Activated CD8-positive, alpha-beta T cell treated with anti-CD3 and anti-CD28 coated beads, Interleukin-2, amount 10 ng/mL, durations not matched to agents 7 days and 5 days (primary cell): ENCODE measurements around the gene INHBB. TPM values are rescaled to one million over a fixed set of nuclear protein-coding genes. Genes with fewer than 3 reads are reported as not detected.

Experiments used
- ATAC-seq: fragments of 150-1000 bp; cut with Tn5 transposase; one replicate; pipeline ENCODE4 v1.10.0; 2021; ENCODE audit warnings: moderate library complexity
- CTCF ChIA-PET: fragments of 350-600 bp; sonication (Branson Sonifier 250); formaldehyde crosslinking; loops from one replicate; lab custom pipeline; 2021; ENCODE audit warnings: antibody characterized with exemption; lab: Charles Lee
- POLR2A ChIA-PET: fragments of 350-600 bp; sonication (Branson Sonifier 250); formaldehyde crosslinking; loops from one replicate; lab custom pipeline; 2021; ENCODE audit warnings: antibody characterized with exemption; lab: Charles Lee
- DNase-seq: peaks from one replicate; pipeline ENCODE4 v3.0.0-alpha.2; 2020
- H3K27ac Mint-ChIP-seq: one replicate; pipeline ENCODE4 v1.8.0; 2021; ENCODE audit warnings: mild to moderate bottlenecking, mixed read lengths
- H3K27me3 Mint-ChIP-seq: one replicate; pipeline ENCODE4 v1.8.0; 2021; ENCODE audit warnings: low read depth, mixed read lengths
- H3K36me3 Mint-ChIP-seq: one replicate; pipeline ENCODE4 v1.8.0; 2021; ENCODE audit warnings: low read depth, mixed read lengths
- H3K4me1 Mint-ChIP-seq: one replicate; pipeline ENCODE4 v1.8.0; 2021; ENCODE audit warnings: low read depth, mixed read lengths
- H3K4me3 Mint-ChIP-seq: one replicate; pipeline ENCODE4 v1.8.0; 2021; ENCODE audit warnings: mild to moderate bottlenecking, mixed read lengths
- H3K9me3 Mint-ChIP-seq: one replicate; pipeline ENCODE4 v1.8.0; 2022; ENCODE audit warnings: mixed read lengths; ENCODE audit not compliant: insufficient read depth
- total RNA-seq, 2 experiments: library from RNA; stranded (reverse); gene quantifications; one replicate each; pipeline ENCODE4 v1.2.3, GENCODE V29; 2021

INHBB gene
- total RNA-seq, 2 experiments from 2014 or later = not detected

GRCh38 chr2:120323807-120324399 is 22.0 kb upstream of the INHBB start:
- H3K9me3 Mint-ChIP-seq = no peaks in the 10 kb centered on the region
- H3K4me3 Mint-ChIP-seq = no peak overlapping the region
- no peaks in the 10 kb centered on the region for H3K36me3 Mint-ChIP-seq
- H3K27me3 Mint-ChIP-seq = peaks cover 6% of the 10 kb centered on the region
- peaks cover 7% of the 10 kb centered on the region for H3K4me1 Mint-ChIP-seq
- ChIA-PET CTCF (interaction anchor here (1.1 to 3.2 kb wide), 2 partner anchors 10 to 19 kb away, joined by 4 to 15 read pairs; no protein-coding TSS in a partner anchor), POLR2A (interaction anchor here (0.7 kb wide), 1 partner anchor 9 kb away, joined by 3 read pairs; no protein-coding TSS in a partner anchor)
- DNase-seq (no peak), ATAC-seq (no peak)
- H3K27ac Mint-ChIP-seq = no peak overlapping the region

GRCh38 chr2:120324933-120325332 is 21.0 kb upstream of the INHBB start:
- Mint-ChIP-seq H3K4me1 (peaks cover 7% of the 10 kb centered on the region), H3K27ac (no peak overlapping the region), H3K4me3 (no peak overlapping the region), H3K27me3 (peaks cover 6% of the 10 kb centered on the region), H3K9me3 (no peaks in the 10 kb centered on the region), H3K36me3 (no peaks in the 10 kb centered on the region)
- DNase-seq (no peak), ATAC-seq (no peak)
- ChIA-PET POLR2A (interaction anchor here (0.7 kb wide), 1 partner anchor 76 kb away, joined by 3 read pairs; no protein-coding TSS in a partner anchor), CTCF (interaction anchor here (1.1 to 3.2 kb wide), 3 partner anchors 11 to 115 kb away, joined by 3 to 15 read pairs (median 4); no protein-coding TSS in a partner anchor)

GRCh38 chr2:120326066-120326465 is 19.9 kb upstream of the INHBB start:
- ChIA-PET CTCF (interaction anchor here (1.7 to 3.2 kb wide), 2 partner anchors 12 to 116 kb away, joined by 3 to 15 read pairs; no protein-coding TSS in a partner anchor), POLR2A (no interaction called here)
- H3K9me3 Mint-ChIP-seq = no peaks in the 10 kb centered on the region
- H3K36me3 Mint-ChIP-seq = no peaks in the 10 kb centered on the region
- no peak overlapping the region for H3K27ac Mint-ChIP-seq
- H3K27me3 Mint-ChIP-seq = peaks cover 6% of the 10 kb centered on the region
- no peak for ATAC-seq
- no peak overlapping the region for H3K4me3 Mint-ChIP-seq
- peaks cover 7% of the 10 kb centered on the region for H3K4me1 Mint-ChIP-seq
- DNase-seq = no peak

- ChIA-PET POLR2A (no interaction called here), CTCF (interaction anchor here (1.1 kb wide), 1 partner anchor 365 kb away, joined by 3 read pairs; no protein-coding TSS in a partner anchor)
- Mint-ChIP-seq H3K27me3 (peaks cover 24% of the 10 kb centered on the region), H3K4me3 (no peak overlapping the region), H3K36me3 (no peaks in the 10 kb centered on the region), H3K4me1 (no peaks in the 10 kb centered on the region), H3K9me3 (no peaks in the 10 kb centered on the region), H3K27ac (no peak overlapping the region)
- no peak for DNase-seq
- no peak for ATAC-seq
Measured at GRCh38 chr2:120330946-120331822, 14.8 kb upstream of the INHBB start.

- Mint-ChIP-seq H3K4me1 (no peaks in the 10 kb centered on the region), H3K36me3 (no peaks in the 10 kb centered on the region), H3K9me3 (no peaks in the 10 kb centered on the region), H3K27me3 (peaks cover 25% of the 10 kb centered on the region), H3K4me3 (no peak overlapping the region), H3K27ac (no peak overlapping the region)
- DNase-seq = no peak
- ATAC-seq = no peak
- CTCF ChIA-PET = interaction anchor here (1.1 kb wide), 1 partner anchor 364 kb away, joined by 3 read pairs; no protein-coding TSS in a partner anchor
- POLR2A ChIA-PET = no interaction called here
Measured at GRCh38 chr2:120331903-120332302, 14.0 kb upstream of the INHBB start.

GRCh38 chr2:120332384-120332783 is 13.6 kb upstream of the INHBB start:
- no peaks in the 10 kb centered on the region for H3K9me3 Mint-ChIP-seq
- ChIA-PET CTCF (no interaction called here), POLR2A (no interaction called here)
- ATAC-seq (no peak), DNase-seq (no peak)
- no peak overlapping the region for H3K4me3 Mint-ChIP-seq
- no peaks in the 10 kb centered on the region for H3K36me3 Mint-ChIP-seq
- H3K27me3 Mint-ChIP-seq = peaks cover 23% of the 10 kb centered on the region
- H3K4me1 Mint-ChIP-seq = no peaks in the 10 kb centered on the region
- no peak overlapping the region for H3K27ac Mint-ChIP-seq

GRCh38 chr2:120334068-120334467 is 11.9 kb upstream of the INHBB start:
- H3K9me3 Mint-ChIP-seq = no peaks in the 10 kb centered on the region
- H3K27me3 Mint-ChIP-seq = peaks cover 30% of the 10 kb centered on the region
- H3K4me1 Mint-ChIP-seq = no peaks in the 10 kb centered on the region
- H3K36me3 Mint-ChIP-seq = no peaks in the 10 kb centered on the region
- H3K4me3 Mint-ChIP-seq = no peak overlapping the region
- ATAC-seq (no peak), DNase-seq (no peak)
- ChIA-PET POLR2A (no interaction called here), CTCF (interaction anchor here (0.9 to 1.0 kb wide), 2 partner anchors 9 to 21 kb away, joined by 4 to 5 read pairs; no protein-coding TSS in a partner anchor)
- no peak overlapping the region for H3K27ac Mint-ChIP-seq

GRCh38 chr2:120336749-120337148 is 9.2 kb upstream of the INHBB start:
- H3K27ac Mint-ChIP-seq = no peak overlapping the region
- ChIA-PET POLR2A (no interaction called here), CTCF (no interaction called here)
- peaks cover 40% of the 10 kb centered on the region for H3K27me3 Mint-ChIP-seq
- H3K4me1 Mint-ChIP-seq = no peaks in the 10 kb centered on the region
- no peaks in the 10 kb centered on the region for H3K36me3 Mint-ChIP-seq
- DNase-seq (no peak), ATAC-seq (no peak)
- H3K9me3 Mint-ChIP-seq = no peaks in the 10 kb centered on the region
- H3K4me3 Mint-ChIP-seq = no peak overlapping the region

GRCh38 chr2:120338015-120338414 is 7.9 kb upstream of the INHBB start:
- Mint-ChIP-seq H3K36me3 (no peaks in the 10 kb centered on the region), H3K9me3 (no peaks in the 10 kb centered on the region), H3K27ac (no peak overlapping the region), H3K4me3 (no peak overlapping the region), H3K27me3 (peaks cover 48% of the 10 kb centered on the region), H3K4me1 (peaks cover 4% of the 10 kb centered on the region)
- ChIA-PET POLR2A (no interaction called here), CTCF (no interaction called here)
- DNase-seq = no peak
- ATAC-seq = no peak

- Mint-ChIP-seq H3K4me1 (peaks cover 15% of the 10 kb centered on the region), H3K27ac (no peak overlapping the region), H3K27me3 (peaks cover 49% of the 10 kb centered on the region), H3K36me3 (no peaks in the 10 kb centered on the region), H3K9me3 (no peaks in the 10 kb centered on the region), H3K4me3 (no peak overlapping the region)
- no peak for ATAC-seq
- ChIA-PET CTCF (no interaction called here), POLR2A (no interaction called here)
- DNase-seq = no peak
Measured at GRCh38 chr2:120341977-120342376, 4.0 kb upstream of the INHBB start.

- Mint-ChIP-seq H3K4me1 (peaks cover 20% of the 10 kb centered on the region), H3K9me3 (no peaks in the 10 kb centered on the region), H3K36me3 (no peaks in the 10 kb centered on the region), H3K4me3 (no peak overlapping the region), H3K27ac (no peak overlapping the region), H3K27me3 (peaks cover 53% of the 10 kb centered on the region)
- ChIA-PET CTCF (interaction anchor here (0.9 to 2.0 kb wide), 4 partner anchors 28 to 339 kb away, joined by 4 to 11 read pairs (median 7); no protein-coding TSS in a partner anchor), POLR2A (no interaction called here)
- DNase-seq (no peak), ATAC-seq (no peak)
Measured at GRCh38 chr2:120342446-120342845, 3.5 kb upstream of the INHBB start.

GRCh38 chr2:120343100-120343432 is 2.9 kb upstream of the INHBB start:
- no peak for DNase-seq
- peaks cover 57% of the 10 kb centered on the region for H3K27me3 Mint-ChIP-seq
- no peak for ATAC-seq
- peaks cover 25% of the 10 kb centered on the region for H3K4me1 Mint-ChIP-seq
- CTCF ChIA-PET = interaction anchor here (0.7 to 2.0 kb wide), 9 partner anchors 9 to 338 kb away, joined by 3 to 11 read pairs (median 5); no protein-coding TSS in a partner anchor
- no peaks in the 10 kb centered on the region for H3K36me3 Mint-ChIP-seq
- no peaks in the 10 kb centered on the region for H3K9me3 Mint-ChIP-seq
- H3K4me3 Mint-ChIP-seq = no peak overlapping the region
- H3K27ac Mint-ChIP-seq = no peak overlapping the region
- POLR2A ChIA-PET = no interaction called here
